SK-N-SH (cell line): Measurements from ENCODE around the gene FRYL. TPM values are rescaled to one million over a fixed set of nuclear protein-coding genes. Genes with fewer than 3 reads are reported as not detected.

Experiments
- CTCF ChIA-PET: fragments of 300-600, 350-600 bp; formaldehyde crosslinking; extraction: SDS; loops from one replicate; lab custom pipeline; 2021; lab: Yijun Ruan, JAX
- POLR2A ChIA-PET: fragments of 350-600 bp; sonication (Branson Sonifier 250); formaldehyde crosslinking; extraction: SDS; loops from one replicate; lab custom pipeline; 2020; ENCODE audit warnings: antibody characterized with exemption, inconsistent platforms; lab: Yijun Ruan, JAX
- DNase-seq: peaks from one replicate; pipeline ENCODE4 v3.0.0; 2012
- H2AFZ ChIP-seq: fragments of 200-600 bp; sonication (generic); 2 replicates; pipeline ENCODE4 v1.8.1; 2016; ENCODE audit warnings: antibody characterized with exemption, mild to moderate bottlenecking, low read depth
- H3F3A ChIP-seq: fragments of 200-600 bp; sonication (generic); replicated peaks from 2 replicates; pipeline ENCODE3; 2016; ENCODE audit warnings: antibody characterized with exemption, mild to moderate bottlenecking; ENCODE audit not compliant: insufficient read depth
- H3K27ac ChIP-seq, 2 experiments: fragments of 200-500 bp in 1 of 2; fragments of 200-600 bp in 1 of 2; sonication (Bioruptor generic) in 1 of 2; sonication (generic), shearing (Covaris generic) in 1 of 2; 2 replicates each; pipeline versions ENCODE4 v1.5.1 to v1.6.1; 2014 to 2016; ENCODE audit warnings: low read depth in 2 of 2, inconsistent platforms in 1 of 2, low read length in 1 of 2, mild to moderate bottlenecking in 1 of 2, mixed read lengths in 1 of 2
- H3K27me3 ChIP-seq: fragments of 200-600 bp; sonication (generic), shearing (Covaris generic); 2 replicates; pipeline ENCODE4 v1.6.1; 2016; ENCODE audit warnings: mixed run types; ENCODE audit not compliant: insufficient read depth
- H3K36me3 ChIP-seq, 2 experiments: fragments of 200-500 bp in 1 of 2; fragments of 200-600 bp in 1 of 2; sonication (Bioruptor generic) in 1 of 2; sonication (generic) in 1 of 2; replicated peaks in 1 of 2; 2 replicates each; pipeline versions ENCODE3 to v1.5.1; 2014 to 2016; ENCODE audit warnings: low read length in 1 of 2, mild to moderate bottlenecking in 1 of 2; ENCODE audit not compliant: insufficient read depth in 2 of 2, control insufficient read depth in 1 of 2
- H3K4me1 ChIP-seq, 2 experiments: fragments of 200-500 bp in 1 of 2; fragments of 200-600 bp in 1 of 2; sonication (Bioruptor generic) in 1 of 2; sonication (generic), shearing (Covaris generic) in 1 of 2; 2 replicates each; pipeline versions ENCODE4 v1.5.1 to v1.6.1; 2014 to 2016; ENCODE audit warnings: low read depth in 1 of 2, low read length in 1 of 2, mixed run types in 1 of 2; ENCODE audit not compliant: insufficient read depth in 2 of 2, control insufficient read depth in 1 of 2
- H3K4me2 ChIP-seq: fragments of 200-600 bp; sonication (generic), shearing (Covaris generic); 2 replicates; pipeline ENCODE4 v1.6.1; 2017; ENCODE audit warnings: mixed run types
- H3K4me3 ChIP-seq, 2 experiments: fragments of 200-500 bp in 1 of 2; fragments of 200-600 bp in 1 of 2; sonication (Bioruptor generic) in 1 of 2; sonication (generic), shearing (Covaris generic) in 1 of 2; 2 replicates each; pipeline versions ENCODE4 v1.5.1 to v1.8.1; 2014 to 2016; ENCODE audit warnings: low read depth in 2 of 2, inconsistent platforms in 1 of 2, low read length in 1 of 2, mild to moderate bottlenecking in 1 of 2, mixed read lengths in 1 of 2, moderate library complexity in 1 of 2
- H3K79me2 ChIP-seq: fragments of 200-600 bp; sonication (generic); 2 replicates; pipeline ENCODE4 v1.8.1; 2017; ENCODE audit warnings: mild to moderate bottlenecking; ENCODE audit not compliant: insufficient read depth
- H3K9ac ChIP-seq: fragments of 200-600 bp; sonication (generic); 2 replicates; pipeline ENCODE4 v1.6.1; 2017; ENCODE audit warnings: mixed run types
- H3K9me2 ChIP-seq: fragments of 200-600 bp; sonication (generic); 2 replicates; pipeline ENCODE4 v1.6.1; 2017; ENCODE audit warnings: mixed run types
- H3K9me3 ChIP-seq: fragments of 200-600 bp; sonication (generic); 2 replicates; pipeline ENCODE4 v1.6.1; 2017; ENCODE audit warnings: mixed run types, mild to moderate bottlenecking, moderate library complexity
- H4K20me1 ChIP-seq: fragments of 200-600 bp; sonication (generic); 2 replicates; pipeline ENCODE4 v1.6.1; 2017; ENCODE audit warnings: mild to moderate bottlenecking, mixed run types; ENCODE audit not compliant: insufficient read depth
- ELF1 ChIP-seq: IDR thresholded peaks from 2 replicates; pipeline ENCODE4 v1.4.0; 2012
- FOSL2 ChIP-seq: IDR thresholded peaks from 2 replicates; pipeline ENCODE4 v1.4.0; 2012; ENCODE audit warnings: low read depth, mild to moderate bottlenecking, moderate library complexity, borderline replicate concordance
- FOXM1 ChIP-seq: IDR thresholded peaks from 2 replicates; pipeline ENCODE4 v1.4.0; 2012; ENCODE audit warnings: low read depth, mild to moderate bottlenecking
- GABPA ChIP-seq: IDR thresholded peaks from 2 replicates; pipeline ENCODE4 v1.4.0; 2012; ENCODE audit warnings: low read depth, mild to moderate bottlenecking
- GATA2 ChIP-seq: sonication (generic); formaldehyde crosslinking; IDR thresholded peaks from 2 replicates; pipeline ENCODE4 v1.5.0; 2020; ENCODE audit warnings: mild to moderate bottlenecking, missing genetic modification reagents
- NFIC ChIP-seq: IDR thresholded peaks from 2 replicates; pipeline ENCODE4 v1.4.0; 2012; ENCODE audit warnings: borderline replicate concordance
- NRF1 ChIP-seq: IDR thresholded peaks from 2 replicates; pipeline ENCODE4 v1.6.1; 2012; ENCODE audit warnings: low read depth, mild to moderate bottlenecking, low read length
- RCOR1 ChIP-seq: fragments of 150-350 bp; IDR thresholded peaks from 2 replicates; pipeline ENCODE4 v1.6.1; 2017; ENCODE audit warnings: antibody characterized with exemption, low read length
- RXRA ChIP-seq: IDR thresholded peaks from 2 replicates; pipeline ENCODE4 v1.4.0; 2012; ENCODE audit warnings: low read depth, mild to moderate bottlenecking, borderline replicate concordance
- SIN3A ChIP-seq: IDR thresholded peaks from 2 replicates; pipeline ENCODE4 v1.6.1; 2012; ENCODE audit warnings: low read depth, mild to moderate bottlenecking, low read length, moderate library complexity, borderline replicate concordance
- TAF1 ChIP-seq: IDR thresholded peaks from 2 replicates; pipeline ENCODE4 v1.6.1; 2012; ENCODE audit warnings: low read depth, mild to moderate bottlenecking, low read length, moderate library complexity, borderline replicate concordance
- TCF12 ChIP-seq: IDR thresholded peaks from 2 replicates; pipeline ENCODE4 v1.4.0; 2012
- TEAD4 ChIP-seq: IDR thresholded peaks from 2 replicates; pipeline ENCODE4 v1.4.0; 2012; ENCODE audit warnings: mild to moderate bottlenecking, borderline replicate concordance; ENCODE audit not compliant: insufficient read depth
- YY1 ChIP-seq: IDR thresholded peaks from 2 replicates; pipeline ENCODE4 v1.4.0; 2012; ENCODE audit warnings: low read depth, mild to moderate bottlenecking
- WGBS: methylation state at CpG from one replicate; pipeline ENCODE4 v1.1.6; 2017; ENCODE audit warnings: low lambda C conversion rate; 5-methylcytosine and 5-hydroxymethylcytosine counted together
- polyA plus RNA-seq, 3 experiments: library from polyadenylated mRNA; depleted of rRNA; stranded (reverse); fragments of >200 nt; gene quantifications; 2 replicates each; pipeline ENCODE4 v1.2.3, GENCODE V29; 2012
- TF ChIP-seq, protein P1 (sequence below): IDR thresholded peaks from 2 replicates; pipeline ENCODE4; 2012
- TF ChIP-seq, protein P2 (sequence below): IDR thresholded peaks from 2 replicates; pipeline ENCODE4 v1.4.0; 2012; ENCODE audit warnings: low read depth, borderline replicate concordance
- TF ChIP-seq, protein P3 (sequence below): IDR thresholded peaks from 2 replicates; pipeline ENCODE4 v1.4.0; 2012; ENCODE audit warnings: low read depth, borderline replicate concordance
- TF ChIP-seq, protein P4 (sequence below): IDR thresholded peaks from 2 replicates; pipeline ENCODE4 v1.6.1; 2012; ENCODE audit warnings: mild to moderate bottlenecking, low read depth, low read length, moderate library complexity

The FRYL gene
- polyA plus RNA-seq, 1 of the 3 experiments (the other 2 are of a cell fraction) = 8.2 TPM

DNA sequence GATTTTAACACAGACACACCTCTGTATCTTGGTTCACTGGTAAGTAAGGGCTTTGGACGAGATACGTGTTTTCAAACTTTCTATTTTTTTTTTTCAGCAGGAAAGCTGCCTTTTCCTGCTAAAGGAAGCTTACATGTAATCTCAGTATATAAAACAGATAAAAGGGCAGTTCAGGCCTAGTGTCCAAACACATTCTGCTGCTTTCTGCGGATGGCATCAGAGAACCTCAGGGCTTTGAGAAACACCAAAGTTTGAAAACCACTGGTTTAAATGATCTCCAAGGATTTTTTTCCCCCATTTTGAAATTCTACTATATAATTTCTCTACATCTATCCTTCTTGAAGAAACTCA lies 214.1 kb downstream of the FRYL start (continued):
- no peak for TF ChIP-seq YY1
- TF ChIP-seq GATA2 = no peak

DNA sequence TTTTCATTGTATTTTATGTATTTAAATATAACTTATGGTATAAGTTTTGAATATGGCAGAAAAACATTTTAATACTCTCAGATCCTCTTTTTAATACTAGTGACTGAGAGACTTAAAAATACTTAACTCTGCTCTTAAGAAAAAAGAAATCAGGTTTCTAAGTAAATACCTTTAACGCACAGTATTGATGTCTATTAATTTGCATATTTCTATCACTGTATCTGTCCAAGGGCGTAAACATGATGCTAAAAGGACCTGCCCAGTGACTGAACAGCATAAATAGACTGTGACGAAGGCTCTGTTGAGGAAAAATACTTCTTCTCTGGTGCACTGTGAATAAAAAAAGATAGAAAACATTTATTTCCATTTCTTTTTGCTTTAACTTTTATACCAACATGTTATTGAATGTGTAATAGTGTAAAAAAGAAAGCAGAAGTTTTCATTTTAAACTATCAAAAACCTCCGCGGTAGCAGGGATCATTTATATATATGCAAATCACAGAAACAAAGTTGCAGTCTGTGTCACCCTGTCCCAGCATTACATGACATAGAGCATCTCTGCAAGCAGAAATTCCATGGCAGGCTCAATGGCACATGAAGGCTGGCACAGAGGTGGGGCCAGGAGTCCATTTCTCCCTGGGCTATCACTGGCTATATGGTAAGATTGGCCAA lies 214.6 kb downstream of the FRYL start:
- Histone ChIP-seq H3K36me3 (peaks cover 56 to 65% of the 10 kb centered on the region in 2 experiments), H4K20me1 (no peaks in the 10 kb centered on the region), H3K4me1 (peaks cover 0 to 4% of the 10 kb centered on the region in 2 experiments; a peak in 1 of 4 replicates), H3K27me3 (no peaks in the 10 kb centered on the region), H3K9me2 (no peaks in the 10 kb centered on the region), H3K4me3 (no peak overlapping the region), H2AFZ (no peak overlapping the region), H3F3A (peaks cover 14% of the 10 kb centered on the region), H3K79me2 (no peaks in the 10 kb centered on the region), H3K4me2 (no peak overlapping the region), H3K27ac (no peak overlapping the region), H3K9me3 (no peaks in the 10 kb centered on the region), H3K9ac (no peak overlapping the region)
- TF ChIP-seq FOXM1 = no peak
- TF ChIP-seq NFIC = no peak
- no peak for TF ChIP-seq RXRA
- TF ChIP-seq YY1 = no peak
- TF ChIP-seq SIN3A = no peak
- TF ChIP-seq, protein P1, sequence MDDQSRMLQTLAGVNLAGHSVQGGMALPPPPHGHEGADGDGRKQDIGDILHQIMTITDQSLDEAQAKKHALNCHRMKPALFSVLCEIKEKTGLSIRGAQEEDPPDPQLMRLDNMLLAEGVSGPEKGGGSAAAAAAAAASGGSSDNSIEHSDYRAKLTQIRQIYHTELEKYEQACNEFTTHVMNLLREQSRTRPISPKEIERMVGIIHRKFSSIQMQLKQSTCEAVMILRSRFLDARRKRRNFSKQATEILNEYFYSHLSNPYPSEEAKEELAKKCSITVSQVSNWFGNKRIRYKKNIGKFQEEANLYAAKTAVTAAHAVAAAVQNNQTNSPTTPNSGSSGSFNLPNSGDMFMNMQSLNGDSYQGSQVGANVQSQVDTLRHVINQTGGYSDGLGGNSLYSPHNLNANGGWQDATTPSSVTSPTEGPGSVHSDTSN = no peak
- TF ChIP-seq, protein P2, sequence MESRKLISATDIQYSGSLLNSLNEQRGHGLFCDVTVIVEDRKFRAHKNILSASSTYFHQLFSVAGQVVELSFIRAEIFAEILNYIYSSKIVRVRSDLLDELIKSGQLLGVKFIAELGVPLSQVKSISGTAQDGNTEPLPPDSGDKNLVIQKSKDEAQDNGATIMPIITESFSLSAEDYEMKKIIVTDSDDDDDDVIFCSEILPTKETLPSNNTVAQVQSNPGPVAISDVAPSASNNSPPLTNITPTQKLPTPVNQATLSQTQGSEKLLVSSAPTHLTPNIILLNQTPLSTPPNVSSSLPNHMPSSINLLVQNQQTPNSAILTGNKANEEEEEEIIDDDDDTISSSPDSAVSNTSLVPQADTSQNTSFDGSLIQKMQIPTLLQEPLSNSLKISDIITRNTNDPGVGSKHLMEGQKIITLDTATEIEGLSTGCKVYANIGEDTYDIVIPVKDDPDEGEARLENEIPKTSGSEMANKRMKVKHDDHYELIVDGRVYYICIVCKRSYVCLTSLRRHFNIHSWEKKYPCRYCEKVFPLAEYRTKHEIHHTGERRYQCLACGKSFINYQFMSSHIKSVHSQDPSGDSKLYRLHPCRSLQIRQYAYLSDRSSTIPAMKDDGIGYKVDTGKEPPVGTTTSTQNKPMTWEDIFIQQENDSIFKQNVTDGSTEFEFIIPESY = no peak
- TF ChIP-seq NRF1 = no peak
- no peak for TF ChIP-seq GATA2
- TF ChIP-seq, protein P3, sequence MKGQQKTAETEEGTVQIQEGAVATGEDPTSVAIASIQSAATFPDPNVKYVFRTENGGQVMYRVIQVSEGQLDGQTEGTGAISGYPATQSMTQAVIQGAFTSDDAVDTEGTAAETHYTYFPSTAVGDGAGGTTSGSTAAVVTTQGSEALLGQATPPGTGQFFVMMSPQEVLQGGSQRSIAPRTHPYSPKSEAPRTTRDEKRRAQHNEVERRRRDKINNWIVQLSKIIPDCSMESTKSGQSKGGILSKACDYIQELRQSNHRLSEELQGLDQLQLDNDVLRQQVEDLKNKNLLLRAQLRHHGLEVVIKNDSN = no peak
- TF ChIP-seq ELF1 = no peak
- no peak for TF ChIP-seq RCOR1
- no peak for TF ChIP-seq TAF1
- no peak for TF ChIP-seq TCF12
- no peak for TF ChIP-seq FOSL2
- no peak for TF ChIP-seq GABPA
- no peak for TF ChIP-seq TEAD4
- TF ChIP-seq, protein P4, sequence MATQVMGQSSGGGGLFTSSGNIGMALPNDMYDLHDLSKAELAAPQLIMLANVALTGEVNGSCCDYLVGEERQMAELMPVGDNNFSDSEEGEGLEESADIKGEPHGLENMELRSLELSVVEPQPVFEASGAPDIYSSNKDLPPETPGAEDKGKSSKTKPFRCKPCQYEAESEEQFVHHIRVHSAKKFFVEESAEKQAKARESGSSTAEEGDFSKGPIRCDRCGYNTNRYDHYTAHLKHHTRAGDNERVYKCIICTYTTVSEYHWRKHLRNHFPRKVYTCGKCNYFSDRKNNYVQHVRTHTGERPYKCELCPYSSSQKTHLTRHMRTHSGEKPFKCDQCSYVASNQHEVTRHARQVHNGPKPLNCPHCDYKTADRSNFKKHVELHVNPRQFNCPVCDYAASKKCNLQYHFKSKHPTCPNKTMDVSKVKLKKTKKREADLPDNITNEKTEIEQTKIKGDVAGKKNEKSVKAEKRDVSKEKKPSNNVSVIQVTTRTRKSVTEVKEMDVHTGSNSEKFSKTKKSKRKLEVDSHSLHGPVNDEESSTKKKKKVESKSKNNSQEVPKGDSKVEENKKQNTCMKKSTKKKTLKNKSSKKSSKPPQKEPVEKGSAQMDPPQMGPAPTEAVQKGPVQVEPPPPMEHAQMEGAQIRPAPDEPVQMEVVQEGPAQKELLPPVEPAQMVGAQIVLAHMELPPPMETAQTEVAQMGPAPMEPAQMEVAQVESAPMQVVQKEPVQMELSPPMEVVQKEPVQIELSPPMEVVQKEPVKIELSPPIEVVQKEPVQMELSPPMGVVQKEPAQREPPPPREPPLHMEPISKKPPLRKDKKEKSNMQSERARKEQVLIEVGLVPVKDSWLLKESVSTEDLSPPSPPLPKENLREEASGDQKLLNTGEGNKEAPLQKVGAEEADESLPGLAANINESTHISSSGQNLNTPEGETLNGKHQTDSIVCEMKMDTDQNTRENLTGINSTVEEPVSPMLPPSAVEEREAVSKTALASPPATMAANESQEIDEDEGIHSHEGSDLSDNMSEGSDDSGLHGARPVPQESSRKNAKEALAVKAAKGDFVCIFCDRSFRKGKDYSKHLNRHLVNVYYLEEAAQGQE = no peak
- WGBS = 98% methylated on average over 5 of the region's 5 CpGs
- POLR2A ChIA-PET = no interaction called here
- CTCF ChIA-PET = no interaction called here
- DNase-seq = no peak
